Neural cell (in vitro differentiated cells): Measurements from ENCODE around the gene APOL4. TPM values are rescaled to one million over a fixed set of nuclear protein-coding genes. Genes with fewer than 3 reads are reported as not detected.

Experiments used
- H2AFZ ChIP-seq: fragments of 200-600, 300-800 bp; sonication (generic), shearing (Covaris generic); 2 replicates; pipeline ENCODE4 v1.6.0; 2014; ENCODE audit warnings: low read depth, mild to moderate bottlenecking, antibody characterized with exemption, low read length, moderate library complexity
- H3F3A ChIP-seq: fragments of 200-600 bp; shearing (Covaris generic); 2 replicates; pipeline ENCODE4 v1.6.1; 2016; ENCODE audit warnings: mild to moderate bottlenecking, moderate library complexity, mixed read lengths, antibody characterized with exemption, low read length; ENCODE audit not compliant: insufficient read depth, poor library complexity, severe bottlenecking
- H3K27ac ChIP-seq: fragments of 200-600, 300-800 bp; sonication (generic), shearing (Covaris generic); 2 replicates; pipeline ENCODE4 v1.5.1; 2014; ENCODE audit warnings: mild to moderate bottlenecking, low read length, moderate library complexity
- H3K27me3 ChIP-seq: fragments of 300-800, 200-600 bp; sonication (generic), shearing (Covaris generic); 2 replicates; pipeline ENCODE4 v1.6.0; 2014; ENCODE audit warnings: mild to moderate bottlenecking, low read depth, low read length, moderate library complexity; ENCODE audit not compliant: insufficient read depth
- H3K36me3 ChIP-seq: fragments of 300-800, 200-600 bp; sonication (generic), shearing (Covaris generic); 2 replicates; pipeline ENCODE4 v1.5.1; 2014; ENCODE audit warnings: mild to moderate bottlenecking, antibody characterized with exemption, low read length, moderate library complexity; ENCODE audit not compliant: insufficient read depth
- H3K4me2 ChIP-seq: fragments of 300-800, 200-600 bp; sonication (generic), shearing (Covaris generic); 2 replicates; pipeline ENCODE4 v1.6.0; 2014; ENCODE audit warnings: mild to moderate bottlenecking, low read length
- H3K4me3 ChIP-seq: fragments of 300-800, 200-600 bp; sonication (generic), shearing (Covaris generic); 2 replicates; pipeline ENCODE4 v1.5.1; 2014; ENCODE audit warnings: mild to moderate bottlenecking, low read length, moderate library complexity
- H3K79me2 ChIP-seq: fragments of 200-600 bp; shearing (Covaris generic); replicated peaks from 2 replicates; pipeline ENCODE4 v1.6.0; 2014; ENCODE audit warnings: mild to moderate bottlenecking, low read length, moderate library complexity; ENCODE audit not compliant: insufficient read depth
- H3K9ac ChIP-seq: fragments of 300-800, 200-600 bp; sonication (generic), shearing (Covaris generic); 2 replicates; pipeline ENCODE4 v1.6.1; 2016; ENCODE audit warnings: mild to moderate bottlenecking, low read length, mixed read lengths
- H3K9me2 ChIP-seq: fragments of 200-600 bp; shearing (Covaris generic); 2 replicates; pipeline ENCODE4 v1.6.1; 2016; ENCODE audit warnings: mild to moderate bottlenecking, low read length, mixed read lengths; ENCODE audit not compliant: insufficient read depth
- H3K9me3 ChIP-seq: fragments of 200-600, 300-800 bp; sonication (generic), shearing (Covaris generic); 2 replicates; pipeline ENCODE4 v1.6.1; 2016; ENCODE audit warnings: mild to moderate bottlenecking, mixed run types, low read length, moderate library complexity, mixed read lengths
- H4K20me1 ChIP-seq: fragments of 200-600 bp; shearing (Covaris generic); 2 replicates; pipeline ENCODE4 v1.6.1; 2016; ENCODE audit warnings: mild to moderate bottlenecking, mixed run types; ENCODE audit not compliant: insufficient read depth
- CTCF ChIP-seq: fragments of 450-650 bp; IDR thresholded peaks from 2 replicates; pipeline ENCODE4 v1.5.1; 2014; ENCODE audit warnings: antibody characterized with exemption, mild to moderate bottlenecking, moderate library complexity; ENCODE audit not compliant: poor library complexity, severe bottlenecking
- EP300 ChIP-seq: fragments of 450-650 bp; conservative IDR thresholded peaks from 2 replicates; pipeline ENCODE4 v1.6.1; 2014; ENCODE audit warnings: antibody characterized with exemption, mild to moderate bottlenecking, moderate library complexity; ENCODE audit not compliant: poor library complexity, severe bottlenecking
- EZH2 ChIP-seq: fragments of 200-600, 300-800 bp; shearing (Covaris generic), sonication (generic); IDR thresholded peaks from 2 replicates; pipeline ENCODE4 v1.6.1; 2014; ENCODE audit warnings: antibody characterized with exemption, low read length, borderline replicate concordance, mild to moderate bottlenecking; ENCODE audit not compliant: insufficient read depth, poor library complexity, severe bottlenecking
- MXI1 ChIP-seq: fragments of 450-650 bp; conservative IDR thresholded peaks from 2 replicates; pipeline ENCODE4 v1.6.1; 2014; ENCODE audit warnings: antibody characterized with exemption, mild to moderate bottlenecking; ENCODE audit not compliant: poor library complexity, severe bottlenecking
- POLR2AphosphoS5 ChIP-seq: IDR thresholded peaks from 2 replicates; pipeline ENCODE4 v1.6.1; 2012
- RAD21 ChIP-seq: fragments of 450-650 bp; conservative IDR thresholded peaks from 2 replicates; pipeline ENCODE4 v1.6.1; 2014; ENCODE audit warnings: antibody characterized with exemption, mild to moderate bottlenecking, moderate library complexity
- REST ChIP-seq: IDR thresholded peaks from 2 replicates; pipeline ENCODE4 v1.6.1; 2012; ENCODE audit warnings: borderline replicate concordance
- SMC3 ChIP-seq: fragments of 450-650 bp; conservative IDR thresholded peaks from 2 replicates; pipeline ENCODE4 v1.6.1; 2014; ENCODE audit warnings: antibody characterized with exemption, mild to moderate bottlenecking, moderate library complexity; ENCODE audit not compliant: poor library complexity
- TAF1 ChIP-seq: IDR thresholded peaks from 2 replicates; pipeline ENCODE4 v1.6.1; 2012; ENCODE audit warnings: low read depth
- polyA plus RNA-seq: library from polyadenylated mRNA; depleted of rRNA; stranded (reverse); fragments of >200 nt; gene quantifications from 2 replicates; pipeline ENCODE4 v1.2.3, GENCODE V29; 2014

The APOL4 gene
- polyA plus RNA-seq, 1 donor from 2014 or later = not detected

- Histone ChIP-seq H3F3A (no peaks in the 10 kb centered on the region), H3K9ac (no peak overlapping the region), H3K4me2 (no peak overlapping the region), H3K36me3 (no peaks in the 10 kb centered on the region), H3K4me3 (no peak overlapping the region), H3K9me3 (no peaks in the 10 kb centered on the region), H3K27me3 (no peaks in the 10 kb centered on the region), H3K9me2 (no peaks in the 10 kb centered on the region), H3K79me2 (no peaks in the 10 kb centered on the region), H4K20me1 (no peaks in the 10 kb centered on the region), H2AFZ (no peak overlapping the region), H3K27ac (no peak overlapping the region)
- TF ChIP-seq REST = no peak
- TF ChIP-seq RAD21 = no peak
- TF ChIP-seq SMC3 = no peak
- TF ChIP-seq EP300 = no peak
- no peak for TF ChIP-seq TAF1
- no peak for TF ChIP-seq POLR2AphosphoS5
- no peak for TF ChIP-seq EZH2
Measured at GRCh38 chr22:36212901-36213300, 11.3 kb upstream of the APOL4 start.

- Histone ChIP-seq H4K20me1 (no peaks in the 10 kb centered on the region), H3K4me2 (no peak overlapping the region), H3K27me3 (no peaks in the 10 kb centered on the region), H3K79me2 (no peaks in the 10 kb centered on the region), H3K9me3 (no peaks in the 10 kb centered on the region), H2AFZ (no peak overlapping the region), H3K9me2 (no peaks in the 10 kb centered on the region), H3K36me3 (no peaks in the 10 kb centered on the region), H3K27ac (no peak overlapping the region), H3F3A (no peaks in the 10 kb centered on the region), H3K4me3 (no peak overlapping the region), H3K9ac (no peak overlapping the region)
- TF ChIP-seq EZH2 (no peak), REST (no peak), CTCF (no peak), SMC3 (no peak), TAF1 (no peak), EP300 (no peak), MXI1 (no peak), RAD21 (no peak), POLR2AphosphoS5 (no peak)
Measured at GRCh38 chr22:36211237-36211861, 9.7 kb upstream of the APOL4 start.
